Upper lobe of left lung (tissue), 6 donors: Measurements from ENCODE around the gene NINJ1. TPM values are rescaled to one million over a fixed set of nuclear protein-coding genes. Genes with fewer than 3 reads are reported as not detected.
"Not testable (repeated sequence)": the region's sequence is repeated elsewhere in the genome, so short reads cannot be mapped to it uniquely, and the experiment has no call there.

Experiments used
- ATAC-seq, 2 donors: fragments of 200-7000 bp; cut with Tn5 transposase; one replicate each; pipeline ENCODE4 v1.9.1; 2022; ENCODE audit warnings: mild to moderate bottlenecking in 2 of 2, moderate library complexity in 2 of 2; ENCODE audit not compliant: low FRiP score in 2 of 2
- DNase-seq, 2 donors: peaks; one replicate each; pipeline ENCODE4 v3.0.0-alpha.2; 2019 to 2020
- H3K27ac ChIP-seq, 4 donors: fragments of 200-600 bp; sonication (generic); one replicate each; pipeline ENCODE4 v1.5.1; 2016 to 2019
- H3K27me3 ChIP-seq, 4 donors: fragments of 200-600 bp; sonication (generic); one replicate each; pipeline ENCODE4 v1.5.1; 2017 to 2019
- H3K36me3 ChIP-seq, 4 donors: fragments of 200-600 bp; sonication (generic); one replicate each; pipeline ENCODE4 v1.5.1; 2016 to 2019
- H3K4me1 ChIP-seq, 4 donors: fragments of 200-600 bp; sonication (generic); one replicate each; pipeline ENCODE4 v1.5.1; 2018 to 2019
- H3K4me3 ChIP-seq, 4 donors: fragments of 200-600 bp; sonication (generic); one replicate each; pipeline ENCODE4 v1.5.1; 2017 to 2019; ENCODE audit warnings: mild to moderate bottlenecking in 2 of 4, moderate library complexity in 1 of 4
- H3K9me3 ChIP-seq, 4 donors: fragments of 200-600 bp; sonication (generic); one replicate each; pipeline ENCODE4 v1.5.1; 2018 to 2019
- EP300 ChIP-seq, 4 donors: sonication (generic); formaldehyde crosslinking; IDR thresholded peaks; one replicate each; pipeline ENCODE4 v1.5.1; 2017; ENCODE audit warnings: antibody characterized with exemption in 4 of 4, control low read depth in 2 of 4
- POLR2A ChIP-seq, 4 donors: fragments of 450-650 bp; IDR thresholded peaks; one replicate each; pipeline ENCODE4 v1.5.1; 2016 to 2017; ENCODE audit warnings: antibody characterized with exemption in 4 of 4, mild to moderate bottlenecking in 2 of 4
- POLR2AphosphoS5 ChIP-seq, 2 donors: sonication (generic); formaldehyde crosslinking; IDR thresholded peaks; one replicate each; pipeline ENCODE4 v1.5.1; 2017; ENCODE audit warnings: antibody characterized with exemption in 2 of 2
- WGBS, 2 donors: methylation state at CpG; one replicate each; pipeline ENCODE4 v1.1.5; 2017 to 2018; 5-methylcytosine and 5-hydroxymethylcytosine counted together
- total RNA-seq, 6 donors: library from RNA; depleted of rRNA in 4 of 6; stranded (reverse); fragments of >200 nt in 4 of 6; gene quantifications; one replicate each; pipeline versions ENCODE4 v1.1.0 to v1.2.1, GENCODE V29; 2016 to 2021
- TF ChIP-seq, protein P1 (sequence below), 6 experiments: fragments of 450-650 bp in 4 of 6; fragments of 200-600 bp in 2 of 6; sonication (generic) in 2 of 6; IDR thresholded peaks; one replicate each; pipeline ENCODE4 v1.5.1; 2016 to 2019; ENCODE audit warnings: antibody characterized with exemption in 6 of 6
- donor health status: DM: no; HTN: no; CAD: no; lungs with moderate emphysema.
- donor health status: DM: no; HTN: yes; CAD: no; lungs with severe emphysema.

The NINJ1 gene
- total RNA-seq, 6 donors from 2014 or later: 35.6 to 83.9 (median 56.8) TPM

DNA sequence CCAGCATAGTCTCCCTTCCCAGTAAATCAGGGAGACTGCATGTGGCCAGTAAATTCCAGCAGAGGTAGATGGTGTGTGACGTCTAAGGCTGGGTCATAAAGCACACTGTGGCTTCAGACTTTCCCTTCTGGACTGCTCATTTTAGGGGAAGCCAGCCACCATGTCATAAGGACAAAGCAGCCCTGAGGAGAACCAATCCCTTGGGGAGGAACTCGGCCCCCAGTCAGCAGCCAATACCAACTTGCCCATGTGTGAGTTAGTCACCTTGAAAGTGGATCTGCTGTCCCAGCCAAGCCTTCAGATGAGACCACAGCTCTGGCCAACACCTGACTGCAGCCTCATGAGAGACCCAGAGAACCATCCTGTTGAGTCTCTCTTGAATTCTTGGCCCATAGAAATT is 14.7 kb upstream of the NINJ1 start:
- no peak overlapping the region for H3K27ac ChIP-seq
- peaks cover 8 to 10% (median 9%) of the 10 kb centered on the region in 4 donors for H3K4me1 ChIP-seq
- H3K4me3 ChIP-seq: no peak overlapping the region
- 90 to 93% methylated on average over 2 of the region's 2 CpGs for WGBS, 2 donors
- DNase-seq (no peak), ATAC-seq (no peak)
- TF ChIP-seq POLR2AphosphoS5 (IDR thresholded peaks at IDR 0.05) (no peak), POLR2A (IDR thresholded peaks at IDR 0.05) (no peak), EP300 (IDR thresholded peaks at IDR 0.05) (no peak)
- TF ChIP-seq, protein P1, sequence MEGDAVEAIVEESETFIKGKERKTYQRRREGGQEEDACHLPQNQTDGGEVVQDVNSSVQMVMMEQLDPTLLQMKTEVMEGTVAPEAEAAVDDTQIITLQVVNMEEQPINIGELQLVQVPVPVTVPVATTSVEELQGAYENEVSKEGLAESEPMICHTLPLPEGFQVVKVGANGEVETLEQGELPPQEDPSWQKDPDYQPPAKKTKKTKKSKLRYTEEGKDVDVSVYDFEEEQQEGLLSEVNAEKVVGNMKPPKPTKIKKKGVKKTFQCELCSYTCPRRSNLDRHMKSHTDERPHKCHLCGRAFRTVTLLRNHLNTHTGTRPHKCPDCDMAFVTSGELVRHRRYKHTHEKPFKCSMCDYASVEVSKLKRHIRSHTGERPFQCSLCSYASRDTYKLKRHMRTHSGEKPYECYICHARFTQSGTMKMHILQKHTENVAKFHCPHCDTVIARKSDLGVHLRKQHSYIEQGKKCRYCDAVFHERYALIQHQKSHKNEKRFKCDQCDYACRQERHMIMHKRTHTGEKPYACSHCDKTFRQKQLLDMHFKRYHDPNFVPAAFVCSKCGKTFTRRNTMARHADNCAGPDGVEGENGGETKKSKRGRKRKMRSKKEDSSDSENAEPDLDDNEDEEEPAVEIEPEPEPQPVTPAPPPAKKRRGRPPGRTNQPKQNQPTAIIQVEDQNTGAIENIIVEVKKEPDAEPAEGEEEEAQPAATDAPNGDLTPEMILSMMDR (IDR thresholded peaks at IDR 0.05): no peak
- peaks cover 0 to 4% (median 0%) of the 10 kb centered on the region in 4 donors for H3K9me3 ChIP-seq
- H3K27me3 ChIP-seq: no peaks in the 10 kb centered on the region
- no peaks in the 10 kb centered on the region for H3K36me3 ChIP-seq

DNA sequence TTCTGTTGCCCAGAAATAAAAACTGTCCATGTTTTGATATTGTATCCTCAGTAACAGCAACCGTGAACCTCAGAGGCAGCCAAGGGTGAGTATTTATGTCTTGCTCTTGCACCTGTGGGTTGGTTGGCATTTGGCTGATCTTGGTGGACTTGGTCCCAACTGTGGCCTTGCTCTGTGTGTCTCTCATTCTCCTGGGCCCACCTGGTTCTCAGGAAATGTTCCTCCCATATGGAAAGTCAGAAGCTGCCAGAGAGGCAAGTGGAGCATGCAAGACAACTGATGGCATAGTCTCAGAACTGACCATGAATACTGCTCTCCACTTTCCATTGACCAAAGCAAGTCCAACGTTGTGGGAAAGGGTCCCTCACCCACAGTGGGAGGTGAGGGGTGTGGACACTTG is 13.6 kb upstream of the NINJ1 start:
- H3K4me3 ChIP-seq: no peak overlapping the region
- TF ChIP-seq POLR2AphosphoS5 (IDR thresholded peaks at IDR 0.05) (no peak), EP300 (IDR thresholded peaks at IDR 0.05) (no peak), POLR2A (IDR thresholded peaks at IDR 0.05) (no peak)
- TF ChIP-seq, protein P1 (IDR thresholded peaks at IDR 0.05): no peak
- peaks cover 0 to 4% (median 0%) of the 10 kb centered on the region in 4 donors for H3K9me3 ChIP-seq
- WGBS, 2 donors: 60 to 79% methylated on average over 2 of the region's 2 CpGs
- H3K27ac ChIP-seq: no peak overlapping the region
- no peak for ATAC-seq
- H3K36me3 ChIP-seq: no peaks in the 10 kb centered on the region
- DNase-seq: no peak
- no peaks in the 10 kb centered on the region for H3K27me3 ChIP-seq
- H3K4me1 ChIP-seq: peaks cover 9 to 11% (median 11%) of the 10 kb centered on the region in 4 donors

DNA sequence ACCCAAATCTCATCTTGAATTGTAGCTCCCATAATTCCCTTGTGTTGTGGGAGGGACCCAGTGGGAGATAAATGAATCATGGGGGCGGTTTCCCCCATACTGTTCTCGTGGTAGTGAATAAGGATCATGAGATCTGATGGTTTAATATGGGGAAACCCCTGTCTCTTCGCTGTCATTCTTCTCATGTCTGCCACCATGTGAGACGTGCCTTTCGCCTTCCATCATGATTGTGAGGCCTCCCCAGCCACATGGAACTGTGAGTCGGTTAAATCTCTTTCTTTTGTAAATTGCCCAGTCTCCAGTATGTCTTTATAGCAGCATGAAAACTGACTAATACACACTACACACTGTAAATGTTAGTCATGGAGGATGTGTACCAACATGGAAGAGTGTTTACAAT is 12.6 kb upstream of the NINJ1 start:
- H3K27me3 ChIP-seq, H3K36me3 ChIP-seq, H3K9me3 ChIP-seq, H3K27ac ChIP-seq, ATAC-seq, H3K4me3 ChIP-seq, DNase-seq: not testable (repeated sequence)
- peaks cover 9 to 11% (median 11%) of the 10 kb centered on the region in 4 donors for H3K4me1 ChIP-seq
- WGBS, 2 donors: 87 to 88% methylated on average over 6 of the region's 6 CpGs

DNA sequence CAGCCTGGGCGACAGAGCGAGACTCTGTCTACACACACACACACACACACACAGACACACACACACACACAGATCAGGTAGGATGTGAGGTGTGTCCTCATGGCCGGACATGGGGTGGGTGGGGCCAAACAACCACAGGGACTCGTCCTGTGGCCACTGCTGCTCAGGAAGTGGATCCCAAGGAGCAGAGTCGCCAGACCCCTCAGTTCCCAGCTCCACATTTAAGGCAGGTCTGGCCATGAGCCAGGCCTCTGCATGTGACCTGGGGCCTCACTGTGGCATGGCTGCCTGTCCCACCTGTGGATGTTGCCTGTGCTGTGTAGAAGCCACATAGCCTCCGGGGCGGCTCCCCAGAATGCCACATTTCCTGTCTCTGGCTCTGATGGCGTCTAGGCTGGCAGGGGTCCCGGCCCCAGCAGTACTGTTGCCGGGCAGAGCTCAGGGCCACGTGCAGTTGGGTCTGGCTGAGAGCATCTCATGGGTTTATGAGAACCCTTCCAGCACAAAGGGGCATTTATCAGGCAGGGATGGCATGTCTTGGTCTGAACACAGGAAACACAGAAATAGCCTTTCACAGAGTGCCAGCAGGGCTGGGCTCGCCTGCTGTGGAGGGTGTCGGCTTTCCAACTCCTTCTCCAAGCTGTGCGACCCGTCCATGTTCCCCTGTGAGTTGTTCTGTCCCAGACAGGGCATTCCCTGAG is 9.9 kb upstream of the NINJ1 start:
- no peaks in the 10 kb centered on the region for H3K27me3 ChIP-seq
- peak in 1 of 2 donors; percentile 55 for DNase-seq

DNA sequence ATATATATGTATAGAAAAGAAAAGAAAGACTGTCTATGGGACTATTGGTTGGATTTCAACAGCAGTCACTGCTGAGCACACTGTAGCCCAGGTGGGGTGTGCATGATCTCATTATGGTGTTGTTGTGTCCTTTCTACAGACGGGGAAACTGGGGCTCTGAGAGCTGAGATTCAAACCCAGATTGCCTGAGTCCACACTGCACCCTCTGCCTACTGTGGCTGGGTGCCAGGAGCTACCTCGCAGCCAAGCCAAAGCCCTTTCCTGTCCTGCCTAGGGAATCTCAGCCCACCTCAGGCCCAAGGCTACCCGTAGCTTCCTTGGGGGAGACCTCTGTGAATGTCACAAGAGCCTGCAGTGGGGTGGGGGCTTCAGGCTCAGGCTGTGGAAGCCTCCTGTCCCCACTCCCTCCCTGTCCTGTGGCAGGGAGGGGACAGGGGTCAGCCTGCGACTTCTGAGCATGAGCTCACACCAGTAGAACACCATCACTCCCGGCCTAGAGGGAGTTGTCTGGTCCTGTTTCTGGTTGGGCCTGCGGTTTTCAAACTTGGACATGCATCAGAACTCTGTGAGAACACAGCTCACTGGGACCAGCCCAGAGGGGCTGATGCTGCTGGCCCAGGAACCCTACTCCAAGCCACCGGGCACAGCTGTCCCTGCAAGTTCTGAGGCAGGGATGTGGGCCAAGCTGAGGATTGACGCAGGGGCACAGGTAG is 7.9 kb upstream of the NINJ1 start:
- WGBS, 2 donors: 79 to 87% methylated on average over 4 to 8 of the region's 8 CpGs
- peaks cover 9 to 11% (median 11%) of the 10 kb centered on the region in 4 donors for H3K4me1 ChIP-seq
- no peak for TF ChIP-seq POLR2A (IDR thresholded peaks at IDR 0.05)
- H3K27ac ChIP-seq: no peak overlapping the region
- DNase-seq (no peak), ATAC-seq (peak in 1 of 2 donors; percentile 27)
- peaks cover 0 to 3% (median 0%) of the 10 kb centered on the region in 4 donors for H3K9me3 ChIP-seq
- no peaks in the 10 kb centered on the region for H3K27me3 ChIP-seq
- H3K36me3 ChIP-seq: no peaks in the 10 kb centered on the region
- H3K4me3 ChIP-seq: no peak overlapping the region

More for the DNA sequence above, 9.9 kb upstream of the NINJ1 start:
- TF ChIP-seq POLR2A (IDR thresholded peaks at IDR 0.05) (no peak), EP300 (IDR thresholded peaks at IDR 0.05) (peak in 1 of 4 donors; percentile 46), POLR2AphosphoS5 (IDR thresholded peaks at IDR 0.05) (peak in 1 of 2 donors; percentile 46)
- TF ChIP-seq, protein P1 (IDR thresholded peaks at IDR 0.05): no peak
- peak in 1 of 2 donors; percentile 34 for ATAC-seq
- Histone ChIP-seq H3K36me3 (no peaks in the 10 kb centered on the region), H3K4me1 (peaks cover 9 to 11% (median 11%) of the 10 kb centered on the region in 4 donors), H3K9me3 (peaks cover 0 to 4% (median 0%) of the 10 kb centered on the region in 4 donors), H3K27ac (peak overlapping the region in 3 of 4 donors; percentile 5 to 52 (median 6)), H3K4me3 (no peak overlapping the region)
- WGBS, 2 donors: 30 to 52% methylated on average over 5 to 14 of the region's 15 CpGs
